ENCODE measurements around the gene LRRTM4. TPM values are rescaled to one million over a fixed set of nuclear protein-coding genes. Genes with fewer than 3 reads are reported as not detected.
"Not testable (repeated sequence)": the region's sequence is repeated elsewhere in the genome, so short reads cannot be mapped to it uniquely, and the experiment has no call there.

The LRRTM4 gene
- total RNA-seq, 1 experiment from 2014 or later = not detected

- H3K27me3 Mint-ChIP-seq (ENCODE audit: insufficient read depth, unreplicated experiment) = peaks cover 54% of the 10 kb centered on the region
- H3K36me3 Mint-ChIP-seq (ENCODE audit: insufficient read depth, unreplicated experiment) = no peaks in the 10 kb centered on the region
- ChIA-PET POLR2A (interaction anchor here (1.3 kb wide), 1 partner anchor 26 kb away, joined by 3 read pairs; no protein-coding TSS in a partner anchor), CTCF (no interaction called here)
- no peak for DNase-seq (ENCODE audit: unreplicated experiment)
- intact Hi-C loops (cut with micrococcal nuclease) = no loop called here
- H3K27ac Mint-ChIP-seq (ENCODE audit: low read depth, unreplicated experiment) = no peak overlapping the region
- BruUV-seq (replicated peaks) = no TSS peak
- no peak overlapping the region for H3K4me3 Mint-ChIP-seq (ENCODE audit: unreplicated experiment)
- H3K4me1 Mint-ChIP-seq (ENCODE audit: insufficient read depth, unreplicated experiment) = no peaks in the 10 kb centered on the region
- TF ChIP-seq CTCF (IDR thresholded peaks at IDR 0.05; ENCODE audit: unreplicated experiment) = no peak
- no peaks in the 10 kb centered on the region for H3K9me3 Mint-ChIP-seq (ENCODE audit: unreplicated experiment)
These were observed 422.2 kb downstream of the LRRTM4 start for GRCh38 chr2:77099961-77100360.

GRCh38 chr2:77095525-77095924, 426.7 kb downstream of the LRRTM4 start:
- intact Hi-C loops (cut with micrococcal nuclease); POLR2A ChIA-PET; H3K4me3 Mint-ChIP-seq (ENCODE audit: unreplicated experiment); H3K36me3 Mint-ChIP-seq (ENCODE audit: insufficient read depth, unreplicated experiment); H3K4me1 Mint-ChIP-seq (ENCODE audit: insufficient read depth, unreplicated experiment); H3K27ac Mint-ChIP-seq (ENCODE audit: low read depth, unreplicated experiment); DNase-seq (ENCODE audit: unreplicated experiment); BruUV-seq (replicated peaks); H3K9me3 Mint-ChIP-seq (ENCODE audit: unreplicated experiment): not testable (repeated sequence)
- CTCF ChIA-PET = interaction anchor here (0.7 kb wide), 1 partner anchor 118 kb away, joined by 3 read pairs; no protein-coding TSS in a partner anchor
- H3K27me3 Mint-ChIP-seq (ENCODE audit: insufficient read depth, unreplicated experiment) = peaks cover 61% of the 10 kb centered on the region

- Mint-ChIP-seq H3K4me3 (ENCODE audit: unreplicated experiment) (no peak overlapping the region), H3K9me3 (ENCODE audit: unreplicated experiment) (no peaks in the 10 kb centered on the region), H3K36me3 (ENCODE audit: insufficient read depth, unreplicated experiment) (no peaks in the 10 kb centered on the region), H3K27me3 (ENCODE audit: insufficient read depth, unreplicated experiment) (peaks cover 65% of the 10 kb centered on the region), H3K27ac (ENCODE audit: low read depth, unreplicated experiment) (no peak overlapping the region), H3K4me1 (ENCODE audit: insufficient read depth, unreplicated experiment) (no peaks in the 10 kb centered on the region)
- no peak for TF ChIP-seq CTCF (IDR thresholded peaks at IDR 0.05; ENCODE audit: unreplicated experiment)
- ChIA-PET POLR2A (no interaction called here), CTCF (no interaction called here)
- no TSS peak for BruUV-seq (replicated peaks)
- intact Hi-C loops (cut with micrococcal nuclease) = no loop called here
- no peak for DNase-seq (ENCODE audit: unreplicated experiment)
These were observed 427.1 kb downstream of the LRRTM4 start for GRCh38 chr2:77095096-77095495.

DNA sequence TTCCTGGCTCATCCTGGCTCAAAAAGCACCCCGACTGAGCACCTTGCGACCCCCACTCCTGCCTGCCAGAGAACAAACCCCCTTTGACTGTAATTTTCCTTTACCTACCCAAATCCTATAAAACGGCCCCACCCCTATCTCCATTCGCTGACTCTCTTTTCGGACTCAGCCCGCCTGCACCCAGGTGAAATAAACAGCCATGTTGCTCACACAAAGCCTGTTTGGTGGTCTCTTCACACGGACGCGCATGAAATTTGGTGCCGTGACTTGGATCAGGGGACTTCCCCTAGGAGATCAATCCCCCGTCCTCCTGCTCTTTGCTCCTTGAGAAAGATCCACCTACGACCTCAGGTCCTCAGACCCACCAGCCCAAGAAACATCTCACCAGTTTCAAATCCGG, 433.8 kb downstream of the LRRTM4 start:
- H3K4me3 Mint-ChIP-seq (ENCODE audit: unreplicated experiment); DNase-seq (ENCODE audit: unreplicated experiment); POLR2A ChIA-PET; intact Hi-C loops (cut with micrococcal nuclease); H3K36me3 Mint-ChIP-seq (ENCODE audit: insufficient read depth, unreplicated experiment); H3K4me1 Mint-ChIP-seq (ENCODE audit: insufficient read depth, unreplicated experiment); H3K27ac Mint-ChIP-seq (ENCODE audit: low read depth, unreplicated experiment); H3K9me3 Mint-ChIP-seq (ENCODE audit: unreplicated experiment); CTCF ChIA-PET; BruUV-seq (replicated peaks): not testable (repeated sequence)
- H3K27me3 Mint-ChIP-seq (ENCODE audit: insufficient read depth, unreplicated experiment) = peaks cover 59% of the 10 kb centered on the region

GRCh38 chr2:77087987-77088414, 434.2 kb downstream of the LRRTM4 start:
- ChIA-PET POLR2A (no interaction called here), CTCF (interaction anchor here (1.0 kb wide), 1 partner anchor 13 kb away, joined by 3 read pairs; no protein-coding TSS in a partner anchor)
- intact Hi-C loops (cut with micrococcal nuclease) = no loop called here
- Mint-ChIP-seq H3K4me3 (ENCODE audit: unreplicated experiment) (no peak overlapping the region), H3K27me3 (ENCODE audit: insufficient read depth, unreplicated experiment) (peaks cover 55% of the 10 kb centered on the region), H3K36me3 (ENCODE audit: insufficient read depth, unreplicated experiment) (no peaks in the 10 kb centered on the region), H3K27ac (ENCODE audit: low read depth, unreplicated experiment) (no peak overlapping the region), H3K4me1 (ENCODE audit: insufficient read depth, unreplicated experiment) (no peaks in the 10 kb centered on the region), H3K9me3 (ENCODE audit: unreplicated experiment) (no peaks in the 10 kb centered on the region)
- no TSS peak for BruUV-seq (replicated peaks)
- no peak for DNase-seq (ENCODE audit: unreplicated experiment)
- no peak for TF ChIP-seq CTCF (IDR thresholded peaks at IDR 0.05; ENCODE audit: unreplicated experiment)
